HS-5 (cell line): ENCODE measurements around the gene FAM181A.

Experiments used
- DNase-seq: peaks from one replicate; pipeline ENCODE4 v3.0.0-alpha.2; 2012; ENCODE audit warnings: low read depth

Gene FAM181A

DNA sequence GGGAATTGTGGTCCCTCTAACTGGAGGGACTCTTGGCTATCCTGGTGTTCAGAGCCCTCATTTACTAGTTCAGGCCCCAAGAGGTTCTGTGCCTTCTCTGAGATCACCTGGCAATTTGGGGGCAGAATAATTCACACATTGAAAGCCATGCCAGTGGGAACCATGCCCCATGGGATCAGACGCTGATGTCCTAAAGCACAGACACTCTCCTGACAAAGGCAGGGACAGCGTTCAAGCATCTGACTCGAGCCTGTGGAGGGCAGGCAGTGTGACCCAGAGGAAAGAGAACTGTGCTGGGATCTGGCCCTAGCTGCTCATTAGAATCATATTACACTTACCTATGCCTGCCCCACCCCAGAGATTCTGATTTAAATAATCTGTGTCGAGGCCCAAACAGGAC lies 51.6 kb downstream of the FAM181A start:
- DNase-seq: no peak
